RWPE1 (cell line): Measurements from ENCODE around the gene UBE2QL1.

Experiments used
- CTCF ChIA-PET: fragments of 350-600 bp; sonication (Branson Sonifier 250); formaldehyde crosslinking; extraction: SDS; loops from one replicate; lab custom pipeline; 2021; lab: Yijun Ruan, JAX
- POLR2A ChIA-PET: fragments of 400-600 bp; formaldehyde crosslinking; extraction: SDS; loops from one replicate; lab custom pipeline; 2020; ENCODE audit warnings: antibody characterized with exemption; ENCODE audit not compliant: low non-redundant PET; lab: Yijun Ruan, JAX
- DNase-seq: peaks from one replicate; pipeline ENCODE4 v3.0.0; 2012; ENCODE audit warnings: low spot score
- H3K27ac ChIP-seq: fragments of 450-650 bp; 2 replicates; pipeline ENCODE4 v1.5.1; 2017
- TF ChIP-seq, protein P1 (sequence below): fragments of 450-650 bp; conservative IDR thresholded peaks from 2 replicates; pipeline ENCODE4 v1.5.1; 2017; ENCODE audit warnings: low read depth, mild to moderate bottlenecking

Gene UBE2QL1

DNA sequence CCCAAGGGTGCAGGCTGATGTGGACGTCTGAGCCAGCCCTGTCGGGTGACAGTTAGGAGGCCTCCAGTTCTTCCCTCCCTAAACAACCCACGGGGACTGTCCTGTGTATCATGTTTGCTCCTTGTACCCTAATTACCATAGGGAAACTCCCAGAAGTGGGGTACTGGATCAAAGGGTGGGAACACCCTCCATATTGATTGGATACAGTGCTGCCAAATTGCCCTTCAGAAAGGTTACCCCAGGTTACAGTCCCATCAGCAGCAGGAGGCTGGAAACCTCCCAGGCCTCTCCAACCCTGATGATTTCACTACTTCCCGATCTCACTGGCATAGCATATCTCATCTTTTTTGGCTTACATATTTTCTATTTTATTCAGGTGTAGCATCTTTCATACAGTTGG is 22.0 kb downstream of the UBE2QL1 start:
- no peak for DNase-seq
- H3K27ac ChIP-seq, result no peak overlapping the region
- TF ChIP-seq, protein P1, sequence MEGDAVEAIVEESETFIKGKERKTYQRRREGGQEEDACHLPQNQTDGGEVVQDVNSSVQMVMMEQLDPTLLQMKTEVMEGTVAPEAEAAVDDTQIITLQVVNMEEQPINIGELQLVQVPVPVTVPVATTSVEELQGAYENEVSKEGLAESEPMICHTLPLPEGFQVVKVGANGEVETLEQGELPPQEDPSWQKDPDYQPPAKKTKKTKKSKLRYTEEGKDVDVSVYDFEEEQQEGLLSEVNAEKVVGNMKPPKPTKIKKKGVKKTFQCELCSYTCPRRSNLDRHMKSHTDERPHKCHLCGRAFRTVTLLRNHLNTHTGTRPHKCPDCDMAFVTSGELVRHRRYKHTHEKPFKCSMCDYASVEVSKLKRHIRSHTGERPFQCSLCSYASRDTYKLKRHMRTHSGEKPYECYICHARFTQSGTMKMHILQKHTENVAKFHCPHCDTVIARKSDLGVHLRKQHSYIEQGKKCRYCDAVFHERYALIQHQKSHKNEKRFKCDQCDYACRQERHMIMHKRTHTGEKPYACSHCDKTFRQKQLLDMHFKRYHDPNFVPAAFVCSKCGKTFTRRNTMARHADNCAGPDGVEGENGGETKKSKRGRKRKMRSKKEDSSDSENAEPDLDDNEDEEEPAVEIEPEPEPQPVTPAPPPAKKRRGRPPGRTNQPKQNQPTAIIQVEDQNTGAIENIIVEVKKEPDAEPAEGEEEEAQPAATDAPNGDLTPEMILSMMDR, result no peak
- ChIA-PET POLR2A (no interaction called here), CTCF (no interaction called here)

DNA sequence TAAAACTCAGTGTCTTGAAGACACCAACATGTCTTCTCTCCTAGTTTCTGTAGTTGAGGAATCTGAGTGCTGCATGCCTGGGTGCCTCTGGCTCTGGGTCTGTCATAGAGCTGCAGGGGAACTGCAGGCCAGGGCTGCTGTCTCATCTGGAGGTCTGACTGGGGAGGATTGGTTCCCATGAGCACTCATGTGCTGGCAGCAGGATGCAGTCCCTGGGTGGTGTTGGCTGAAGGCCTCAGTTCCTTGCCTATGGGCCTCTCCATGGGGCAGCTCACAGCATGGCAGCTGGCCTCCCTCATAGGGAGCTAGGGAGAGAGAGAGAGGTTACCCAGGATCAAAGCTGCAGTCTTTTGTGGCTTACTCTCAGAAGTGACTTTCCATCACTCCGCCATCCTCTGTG is 22.6 kb downstream of the UBE2QL1 start:
- CTCF ChIA-PET, result no interaction called here
- no peak for DNase-seq
- H3K27ac ChIP-seq, result no peak overlapping the region
- TF ChIP-seq, protein P1, result no peak
- POLR2A ChIA-PET, result no interaction called here

DNA sequence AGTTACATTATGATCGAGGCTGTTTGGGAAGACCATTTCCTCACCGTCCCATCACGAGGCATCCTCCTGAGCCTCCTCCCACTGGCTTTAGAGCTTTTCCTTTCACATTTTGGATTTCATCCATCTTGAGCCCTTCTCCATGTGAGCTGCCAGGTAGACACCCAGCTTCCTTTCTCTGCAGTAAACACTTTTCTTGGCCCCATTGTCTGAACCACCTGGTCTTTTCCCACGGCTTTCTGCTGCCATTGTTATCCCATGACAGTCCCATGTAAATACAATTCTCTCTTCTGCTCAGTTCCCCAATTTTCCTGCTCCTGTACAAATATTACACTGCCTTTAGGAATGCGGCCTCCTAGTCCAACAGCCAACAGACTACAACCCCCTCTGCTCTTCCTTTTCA is 24.1 kb downstream of the UBE2QL1 start:
- TF ChIP-seq, protein P1, result no peak
- no peak overlapping the region for H3K27ac ChIP-seq
- no peak for DNase-seq
- CTCF ChIA-PET, result no interaction called here
- POLR2A ChIA-PET, result no interaction called here

DNA sequence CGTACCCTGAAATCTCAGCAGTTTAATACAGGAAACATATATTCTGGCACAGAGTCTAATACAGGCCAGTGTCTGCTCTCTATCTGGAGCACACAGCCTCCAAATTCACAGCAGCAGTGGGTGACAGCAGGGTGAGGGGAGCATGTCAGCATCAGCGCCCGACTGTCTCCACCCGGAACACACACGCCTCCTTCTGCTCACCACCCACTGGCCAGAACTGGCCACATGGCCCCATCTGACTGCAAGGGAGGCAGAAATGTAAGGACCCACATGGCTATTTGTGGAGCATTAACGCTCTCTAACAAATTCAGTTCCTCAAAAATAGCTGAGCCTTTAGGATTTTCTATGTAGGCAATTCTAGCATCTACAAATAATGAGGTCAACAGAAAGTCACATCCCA is 24.6 kb downstream of the UBE2QL1 start:
- TF ChIP-seq, protein P1, result no peak
- ChIA-PET CTCF (no interaction called here), POLR2A (no interaction called here)
- DNase-seq, result no peak
- no peak overlapping the region for H3K27ac ChIP-seq

DNA sequence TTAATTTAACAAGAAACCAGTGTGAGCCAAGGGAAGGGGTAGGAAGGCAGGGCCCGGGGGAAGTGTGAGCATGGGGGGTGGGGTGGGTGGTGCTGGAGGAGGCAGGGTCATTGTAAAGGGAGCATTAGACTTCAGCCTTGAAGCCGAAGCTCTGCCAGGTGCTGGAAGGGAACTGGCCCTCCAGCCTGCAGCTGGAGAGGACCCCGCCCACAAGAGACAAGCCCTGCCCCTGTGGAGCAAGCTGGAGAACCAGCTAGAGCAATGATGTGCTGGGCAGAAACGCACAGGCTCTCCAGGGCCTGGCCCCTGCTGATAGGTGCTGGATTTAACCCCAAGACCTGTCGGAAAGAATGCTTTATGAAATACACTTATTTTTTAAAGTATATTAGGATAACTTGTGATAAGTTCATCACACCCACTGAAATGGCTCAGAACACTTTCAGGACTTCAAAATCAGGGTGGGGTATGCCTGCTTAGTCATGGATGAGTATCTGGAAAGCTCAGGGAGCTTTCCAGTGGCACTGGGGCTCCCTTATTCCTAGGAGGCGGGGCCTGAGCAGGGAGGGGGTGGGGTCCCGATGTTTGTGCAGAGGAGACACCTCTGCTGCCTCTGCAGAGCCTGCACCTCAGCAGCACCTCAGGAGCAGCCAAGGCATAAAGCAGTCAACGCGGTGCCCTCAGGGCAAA is 27.1 kb downstream of the UBE2QL1 start:
- TF ChIP-seq, protein P1, result no peak
- no peak overlapping the region for H3K27ac ChIP-seq
- DNase-seq, result no peak
- ChIA-PET CTCF (no interaction called here), POLR2A (no interaction called here)

DNA sequence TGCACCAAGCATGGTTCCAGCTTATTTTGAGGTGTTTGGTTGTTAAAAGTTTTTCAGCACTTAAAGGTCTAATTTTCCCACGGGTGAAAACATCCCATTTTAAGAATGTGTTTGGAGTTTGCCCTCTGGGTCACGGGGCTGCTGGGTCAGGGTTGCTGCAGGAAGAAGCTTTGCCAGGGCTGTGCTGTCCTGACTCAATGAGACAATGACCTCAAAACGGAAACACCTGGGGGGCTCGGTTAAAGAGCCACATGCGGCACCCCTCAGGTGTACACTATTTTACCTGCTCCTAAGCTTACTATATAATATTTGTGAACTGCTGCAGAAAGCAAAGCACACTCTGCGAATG is 27.6 kb downstream of the UBE2QL1 start:
- CTCF ChIA-PET, result no interaction called here
- TF ChIP-seq, protein P1, result no peak
- no peak overlapping the region for H3K27ac ChIP-seq
- no peak for DNase-seq
- POLR2A ChIA-PET, result no interaction called here

DNA sequence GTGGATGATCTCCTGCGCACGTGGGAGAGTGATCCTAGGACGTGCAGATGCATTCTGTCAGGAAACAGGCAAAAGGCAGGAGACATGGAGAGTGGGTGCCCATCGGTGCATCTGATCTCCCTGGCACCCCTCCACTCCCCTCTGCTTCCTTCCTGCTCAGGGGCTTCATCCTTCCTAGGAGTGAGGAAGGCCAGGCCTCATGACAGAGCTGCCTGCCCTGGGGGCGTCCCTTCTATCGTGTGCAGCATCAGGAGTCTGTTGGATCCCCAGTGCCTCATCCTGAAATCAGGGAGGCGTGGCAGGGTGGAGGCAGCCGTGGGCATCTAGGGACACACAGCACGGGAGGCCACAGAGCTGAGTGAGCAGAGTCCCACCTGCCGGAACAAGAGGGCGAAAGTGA is 30.1 kb downstream of the UBE2QL1 start:
- ChIA-PET POLR2A (no interaction called here), CTCF (no interaction called here)
- no peak for DNase-seq
- TF ChIP-seq, protein P1, result no peak
- no peak overlapping the region for H3K27ac ChIP-seq
